Brain microvascular endothelial cell (primary cell): Measurements from ENCODE around the gene OXCT2.

Source experiments
- DNase-seq: peaks from one replicate; pipeline ENCODE4 v3.0.0-alpha.2; 2020
- H3K27ac ChIP-seq: fragments of 250-450 bp; sonication (Bioruptor Pico); 2 replicates; pipeline ENCODE4 v1.5.1; 2020; ENCODE audit warnings: mild to moderate bottlenecking, moderate library complexity
- H3K27me3 ChIP-seq: fragments of 250-450 bp; sonication (Bioruptor Pico); replicated peaks from 2 replicates; pipeline ENCODE4 v1.5.1; 2020; ENCODE audit warnings: mild to moderate bottlenecking
- H3K36me3 ChIP-seq: fragments of 250-450 bp; sonication (Bioruptor Pico); replicated peaks from 2 replicates; pipeline ENCODE4 v1.5.1; 2020; ENCODE audit warnings: mild to moderate bottlenecking
- H3K4me3 ChIP-seq: 2 replicates; pipeline ENCODE4 v1.5.1; 2011; ENCODE audit warnings: low read depth, mild to moderate bottlenecking, control low read depth, low read length, moderate library complexity
- CTCF ChIP-seq: IDR thresholded peaks from 2 replicates; pipeline ENCODE4 v1.5.1; 2011; ENCODE audit warnings: low read depth, mild to moderate bottlenecking, moderate library complexity, low read length, control low read depth, inconsistent platforms; ENCODE audit errors: missing control alignments
- in situ Hi-C: cut with HindIII; loops from 2 replicates; pipeline ENCODE4 v1.10.0; 2017; ENCODE audit warnings: low sequenced_read_pairs, low pct_ligation_motif_present

The OXCT2 gene

DNA sequence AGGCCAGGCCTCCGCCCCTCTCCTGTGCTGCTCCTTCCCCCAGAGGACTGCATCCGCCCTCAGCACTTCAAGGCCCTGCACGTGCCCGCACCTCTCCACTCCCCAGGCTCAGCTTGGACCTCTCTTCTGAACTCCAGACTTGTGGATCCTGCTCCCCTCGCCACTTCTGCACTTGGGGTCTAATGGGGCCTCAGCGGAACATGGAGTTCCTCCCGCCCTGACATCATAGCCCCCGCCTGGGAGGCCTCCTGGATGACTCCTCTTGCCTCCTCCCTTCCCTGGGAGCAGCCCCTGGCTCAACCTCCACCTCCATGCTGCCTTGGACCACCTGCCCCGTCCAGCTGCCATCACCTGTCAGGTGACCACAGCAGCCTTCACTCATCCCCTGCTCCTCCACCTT is 10.1 kb downstream of the OXCT2 start:
- in situ Hi-C loops = no loop called here
- H3K27me3 ChIP-seq = no peaks in the 10 kb centered on the region
- DNase-seq = no peak
- no peak overlapping the region for H3K4me3 ChIP-seq
- H3K36me3 ChIP-seq = peaks cover 8% of the 10 kb centered on the region
- TF ChIP-seq CTCF = no peak
- H3K27ac ChIP-seq = no peak overlapping the region

GRCh38 chr1:39760074-39761008 is 10.8 kb downstream of the OXCT2 start:
- peaks cover 15% of the 10 kb centered on the region for H3K36me3 ChIP-seq
- no peak for DNase-seq
- no peak overlapping the region for H3K27ac ChIP-seq
- no peak overlapping the region for H3K4me3 ChIP-seq
- no peak for TF ChIP-seq CTCF
- in situ Hi-C loops = no loop called here
- no peaks in the 10 kb centered on the region for H3K27me3 ChIP-seq

DNA sequence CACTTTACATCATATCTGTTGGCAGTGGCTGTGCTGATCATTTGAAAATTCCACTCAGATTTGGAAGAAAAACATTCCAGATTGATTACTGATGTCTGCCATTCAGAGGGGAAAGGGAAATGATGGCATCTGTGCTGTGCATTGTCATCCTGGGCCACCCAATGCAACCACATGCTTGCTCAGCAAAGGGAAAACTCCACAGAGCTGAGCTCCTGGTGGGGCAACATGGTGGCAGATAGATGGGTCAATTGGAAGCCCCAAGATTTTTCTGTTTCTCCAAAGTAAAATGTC is 11.8 kb downstream of the OXCT2 start:
- no peak overlapping the region for H3K27ac ChIP-seq
- no peak for DNase-seq

GRCh38 chr1:39758556-39759435 is 12.4 kb downstream of the OXCT2 start:
- Histone ChIP-seq H3K27ac (no peak overlapping the region), H3K36me3 (peaks cover 29% of the 10 kb centered on the region), H3K4me3 (no peak overlapping the region), H3K27me3 (no peaks in the 10 kb centered on the region)
- no peak for TF ChIP-seq CTCF
- DNase-seq = no peak
- in situ Hi-C loops = no loop called here

More for the DNA sequence above, 11.8 kb downstream of the OXCT2 start:
- Histone ChIP-seq H3K4me3 (no peak overlapping the region), H3K27me3 (no peaks in the 10 kb centered on the region), H3K36me3 (peaks cover 25% of the 10 kb centered on the region)
- no peak for TF ChIP-seq CTCF
- in situ Hi-C loops = no loop called here

DNA sequence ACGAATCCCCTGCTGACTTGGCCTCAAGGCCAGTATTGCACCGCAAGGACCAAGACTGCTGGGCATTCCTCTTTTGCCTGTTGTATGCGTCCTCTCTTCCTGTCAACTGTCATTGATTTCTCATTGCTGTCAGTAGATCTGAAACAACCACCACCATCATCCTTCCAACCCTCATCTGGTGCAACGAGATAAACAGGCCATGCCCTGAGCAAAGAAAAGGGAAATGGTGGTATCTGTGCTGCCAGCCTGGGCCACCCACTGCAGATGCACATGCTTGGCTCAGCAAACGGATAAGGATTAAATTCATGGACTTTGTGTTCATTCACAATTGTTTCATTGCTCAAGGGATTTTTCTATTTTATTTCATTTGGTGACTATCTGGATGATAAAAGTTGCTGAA is 13.6 kb downstream of the OXCT2 start:
- in situ Hi-C loops = no loop called here
- H3K36me3 ChIP-seq = peaks cover 41% of the 10 kb centered on the region
- no peak overlapping the region for H3K4me3 ChIP-seq
- no peaks in the 10 kb centered on the region for H3K27me3 ChIP-seq
- no peak for TF ChIP-seq CTCF
- H3K27ac ChIP-seq = no peak overlapping the region
- no peak for DNase-seq
